ENCODE results near the gene GRIP2.

GRCh38 chr3:14441240-14441919 is 98.8 kb downstream of the GRIP2 start:
- TF ChIP-seq CTCF (IDR thresholded peaks at IDR 0.05) (no peak), POLR2A (IDR thresholded peaks at IDR 0.05) (no peak)
